HepG2 (cell line): ENCODE measurements around the gene GRK4. TPM values are rescaled to one million over a fixed set of nuclear protein-coding genes. Genes with fewer than 3 reads are reported as not detected.

Experiments
- AGO1 ChIP-seq: fragments of 200-400 bp; formaldehyde crosslinking; IDR thresholded peaks from 2 replicates; pipeline ENCODE4 v1.6.1; 2017; ENCODE audit warnings: mild to moderate bottlenecking, low read depth, low read length, moderate library complexity; ENCODE audit not compliant: poor library complexity, severe bottlenecking
- FOSL2 ChIP-seq: sonication (generic); formaldehyde crosslinking; IDR thresholded peaks from 2 replicates; pipeline ENCODE4 v1.4.0; 2020; ENCODE audit warnings: missing genetic modification reagents
- HNRNPLL ChIP-seq: fragments of 200-400 bp; formaldehyde crosslinking; IDR thresholded peaks from 2 replicates; pipeline ENCODE4 v1.6.1; 2017; ENCODE audit warnings: mild to moderate bottlenecking, low read depth, low read length; ENCODE audit not compliant: poor library complexity, severe bottlenecking
- HOXA9 ChIP-seq: sonication (generic); formaldehyde crosslinking; IDR thresholded peaks from 2 replicates; pipeline ENCODE4 v1.8.1; 2022; ENCODE audit warnings: missing genetic modification reagents, mild to moderate bottlenecking, moderate library complexity, borderline replicate concordance
- NR1H2 ChIP-seq: sonication (generic); formaldehyde crosslinking; IDR thresholded peaks from 2 replicates; pipeline ENCODE4 v1.8.1; 2022; ENCODE audit warnings: low read depth, missing genetic modification reagents, borderline replicate concordance
- ZNF292 ChIP-seq: sonication (generic); formaldehyde crosslinking; IDR thresholded peaks from 2 replicates; pipeline ENCODE4 v1.8.1; 2022; ENCODE audit warnings: mild to moderate bottlenecking, low read depth, missing genetic modification reagents, borderline replicate concordance
- ZNF557 ChIP-seq: sonication (generic); formaldehyde crosslinking; IDR thresholded peaks from 2 replicates; pipeline ENCODE4 v1.4.0; 2020; ENCODE audit warnings: missing genetic modification reagents
- ZNF703 ChIP-seq: sonication (generic); formaldehyde crosslinking; IDR thresholded peaks from 2 replicates; pipeline ENCODE4 v1.5.1; 2020; ENCODE audit warnings: missing genetic modification reagents, mild to moderate bottlenecking, moderate library complexity, borderline replicate concordance
- ZNF775 ChIP-seq: sonication (generic); formaldehyde crosslinking; IDR thresholded peaks from 2 replicates; pipeline ENCODE4 v1.4.0; 2020; ENCODE audit warnings: missing genetic modification reagents, mild to moderate bottlenecking, moderate library complexity, borderline replicate concordance
- ZNF777 ChIP-seq: sonication (generic); formaldehyde crosslinking; IDR thresholded peaks from 2 replicates; pipeline ENCODE4 v1.4.0; 2020; ENCODE audit warnings: missing genetic modification reagents
- polyA plus RNA-seq, 8 experiments: library from polyadenylated mRNA; depleted of rRNA in 3 of 8; stranded (reverse) in 7 of 8; unstranded in 1 of 8; fragments of >200 nt; fragmentation: Illumina TruSeq in 4 of 8; extraction: Trizol in 4 of 8; gene quantifications; 2 replicates each; pipeline versions ENCODE4 v1.2.1 to v1.2.3, GENCODE V29; 2011 to 2016; ENCODE audit warnings: low read depth in 4 of 8, missing spikeins in 1 of 8, mixed read lengths in 1 of 8; ENCODE audit not compliant: insufficient read depth in 1 of 8
- total RNA-seq, 5 experiments: library from RNA; depleted of rRNA; stranded (reverse); fragments of >200 nt; fragmentation: Illumina TruSeq; extraction: Trizol; gene quantifications; 2 replicates each; pipeline ENCODE4 v1.2.3, GENCODE V29; 2016; ENCODE audit warnings: low read depth in 1 of 5
- TF ChIP-seq, protein P1 (sequence below): IDR thresholded peaks from 2 replicates; pipeline ENCODE4 v1.6.1; 2012; ENCODE audit warnings: low read depth, low read length, improper control_type of control experiment
- TF ChIP-seq, protein P2 (sequence below): IDR thresholded peaks from 2 replicates; pipeline ENCODE4 v1.6.1; 2016; ENCODE audit warnings: control low read depth
- TF ChIP-seq, protein P3 (sequence below): IDR thresholded peaks from 2 replicates; pipeline ENCODE4 v1.6.1; 2016; ENCODE audit warnings: low read depth, missing genetic modification reagents, missing compliant biosample characterization
- TF ChIP-seq, protein P4 (sequence below): sonication (generic); formaldehyde crosslinking; IDR thresholded peaks from 2 replicates; pipeline ENCODE4 v1.4.0; 2020; ENCODE audit warnings: missing genetic modification reagents
- TF ChIP-seq, protein P5 (sequence below): sonication (generic); formaldehyde crosslinking; IDR thresholded peaks from 2 replicates; pipeline ENCODE4 v1.8.1; 2023; ENCODE audit warnings: mild to moderate bottlenecking, inconsistent platforms, moderate library complexity, missing genetic modification reagents, borderline replicate concordance

Gene GRK4
- total and polyA plus RNA-seq, 2 of the 13 experiments (the other 11 are each of a cell fraction or from before 2014, with no cell fraction given) = 1.8 to 2.0 TPM

DNA sequence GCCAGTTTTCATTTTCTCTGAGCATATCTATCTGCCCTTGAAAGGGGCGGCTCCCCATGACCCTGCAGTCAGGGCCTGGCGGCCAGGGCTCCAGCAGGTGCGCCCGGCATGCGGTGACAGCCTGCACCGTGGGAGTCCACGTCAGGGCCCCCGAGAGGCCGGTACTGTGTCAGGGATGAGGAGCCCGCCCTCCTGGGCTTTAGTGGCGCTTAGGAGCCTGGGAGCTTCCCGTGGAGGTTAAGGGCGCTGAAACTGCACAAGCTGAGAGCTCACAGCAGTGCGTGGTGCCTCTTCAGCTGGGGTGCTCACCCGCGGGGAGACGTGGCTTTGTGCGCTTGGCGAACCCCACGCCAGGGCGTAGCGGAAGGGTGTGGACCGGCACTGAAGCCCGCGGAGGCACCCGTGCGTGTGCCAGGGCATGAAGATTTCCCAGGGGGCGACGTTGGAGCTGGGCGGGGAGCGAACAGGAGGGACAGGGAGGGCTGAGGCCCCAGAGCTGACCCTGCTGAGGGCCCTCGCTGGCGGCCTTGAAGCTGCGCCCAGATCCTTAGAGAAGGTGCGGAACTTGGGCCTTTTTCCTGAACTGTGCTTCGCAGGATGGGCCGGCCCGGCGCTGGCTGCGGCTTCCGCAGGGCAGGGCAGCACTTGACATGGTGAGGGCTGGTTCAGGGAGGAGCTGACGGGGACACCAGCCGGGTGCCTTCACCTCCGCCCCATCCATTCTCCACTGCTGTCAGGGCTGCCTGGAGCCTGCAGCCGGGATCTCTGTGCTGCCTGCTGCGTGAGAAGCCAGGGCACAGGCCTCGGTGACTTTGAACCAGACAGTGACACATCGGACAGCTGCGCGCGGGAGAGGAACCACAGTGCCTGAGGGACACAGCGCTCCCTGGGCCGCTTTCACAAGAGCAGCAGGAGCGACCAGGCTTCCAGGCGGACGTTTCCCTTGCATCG is 78.1 kb downstream of the GRK4 start (continued):
- TF ChIP-seq, protein P1, sequence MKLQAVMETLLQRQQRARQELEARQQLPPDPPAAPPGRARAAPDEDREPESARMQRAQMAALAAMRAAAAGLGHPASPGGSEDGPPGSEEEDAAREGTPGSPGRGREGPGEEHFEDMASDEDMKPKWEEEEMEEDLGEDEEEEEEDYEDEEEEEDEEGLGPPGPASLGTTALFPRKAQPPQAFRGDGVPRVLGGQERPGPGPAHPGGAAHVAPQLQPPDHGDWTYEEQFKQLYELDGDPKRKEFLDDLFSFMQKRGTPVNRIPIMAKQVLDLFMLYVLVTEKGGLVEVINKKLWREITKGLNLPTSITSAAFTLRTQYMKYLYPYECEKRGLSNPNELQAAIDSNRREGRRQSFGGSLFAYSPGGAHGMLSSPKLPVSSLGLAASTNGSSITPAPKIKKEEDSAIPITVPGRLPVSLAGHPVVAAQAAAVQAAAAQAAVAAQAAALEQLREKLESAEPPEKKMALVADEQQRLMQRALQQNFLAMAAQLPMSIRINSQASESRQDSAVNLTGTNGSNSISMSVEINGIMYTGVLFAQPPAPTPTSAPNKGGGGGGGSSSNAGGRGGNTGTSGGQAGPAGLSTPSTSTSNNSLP = no peak
- TF ChIP-seq, protein P2, sequence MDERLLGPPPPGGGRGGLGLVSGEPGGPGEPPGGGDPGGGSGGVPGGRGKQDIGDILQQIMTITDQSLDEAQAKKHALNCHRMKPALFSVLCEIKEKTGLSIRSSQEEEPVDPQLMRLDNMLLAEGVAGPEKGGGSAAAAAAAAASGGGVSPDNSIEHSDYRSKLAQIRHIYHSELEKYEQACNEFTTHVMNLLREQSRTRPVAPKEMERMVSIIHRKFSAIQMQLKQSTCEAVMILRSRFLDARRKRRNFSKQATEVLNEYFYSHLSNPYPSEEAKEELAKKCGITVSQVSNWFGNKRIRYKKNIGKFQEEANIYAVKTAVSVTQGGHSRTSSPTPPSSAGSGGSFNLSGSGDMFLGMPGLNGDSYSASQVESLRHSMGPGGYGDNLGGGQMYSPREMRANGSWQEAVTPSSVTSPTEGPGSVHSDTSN (CRISPR knock-in tag) = no peak
- TF ChIP-seq HNRNPLL (peak; percentile 22), ZNF292 (CRISPR knock-in tag) (peak; percentile 91), ZNF775 (CRISPR knock-in tag) (no peak), HOXA9 (CRISPR knock-in tag) (no peak), ZNF777 (no peak; the same call in 1 of the 2 replicates), ZNF557 (CRISPR knock-in tag) (no peak), AGO1 (peak; percentile 51), NR1H2 (CRISPR knock-in tag) (no peak), FOSL2 (CRISPR knock-in tag) (peak; percentile 39; the same call in 1 of the 2 replicates), ZNF703 (CRISPR knock-in tag) (no peak)
- TF ChIP-seq, protein P3, sequence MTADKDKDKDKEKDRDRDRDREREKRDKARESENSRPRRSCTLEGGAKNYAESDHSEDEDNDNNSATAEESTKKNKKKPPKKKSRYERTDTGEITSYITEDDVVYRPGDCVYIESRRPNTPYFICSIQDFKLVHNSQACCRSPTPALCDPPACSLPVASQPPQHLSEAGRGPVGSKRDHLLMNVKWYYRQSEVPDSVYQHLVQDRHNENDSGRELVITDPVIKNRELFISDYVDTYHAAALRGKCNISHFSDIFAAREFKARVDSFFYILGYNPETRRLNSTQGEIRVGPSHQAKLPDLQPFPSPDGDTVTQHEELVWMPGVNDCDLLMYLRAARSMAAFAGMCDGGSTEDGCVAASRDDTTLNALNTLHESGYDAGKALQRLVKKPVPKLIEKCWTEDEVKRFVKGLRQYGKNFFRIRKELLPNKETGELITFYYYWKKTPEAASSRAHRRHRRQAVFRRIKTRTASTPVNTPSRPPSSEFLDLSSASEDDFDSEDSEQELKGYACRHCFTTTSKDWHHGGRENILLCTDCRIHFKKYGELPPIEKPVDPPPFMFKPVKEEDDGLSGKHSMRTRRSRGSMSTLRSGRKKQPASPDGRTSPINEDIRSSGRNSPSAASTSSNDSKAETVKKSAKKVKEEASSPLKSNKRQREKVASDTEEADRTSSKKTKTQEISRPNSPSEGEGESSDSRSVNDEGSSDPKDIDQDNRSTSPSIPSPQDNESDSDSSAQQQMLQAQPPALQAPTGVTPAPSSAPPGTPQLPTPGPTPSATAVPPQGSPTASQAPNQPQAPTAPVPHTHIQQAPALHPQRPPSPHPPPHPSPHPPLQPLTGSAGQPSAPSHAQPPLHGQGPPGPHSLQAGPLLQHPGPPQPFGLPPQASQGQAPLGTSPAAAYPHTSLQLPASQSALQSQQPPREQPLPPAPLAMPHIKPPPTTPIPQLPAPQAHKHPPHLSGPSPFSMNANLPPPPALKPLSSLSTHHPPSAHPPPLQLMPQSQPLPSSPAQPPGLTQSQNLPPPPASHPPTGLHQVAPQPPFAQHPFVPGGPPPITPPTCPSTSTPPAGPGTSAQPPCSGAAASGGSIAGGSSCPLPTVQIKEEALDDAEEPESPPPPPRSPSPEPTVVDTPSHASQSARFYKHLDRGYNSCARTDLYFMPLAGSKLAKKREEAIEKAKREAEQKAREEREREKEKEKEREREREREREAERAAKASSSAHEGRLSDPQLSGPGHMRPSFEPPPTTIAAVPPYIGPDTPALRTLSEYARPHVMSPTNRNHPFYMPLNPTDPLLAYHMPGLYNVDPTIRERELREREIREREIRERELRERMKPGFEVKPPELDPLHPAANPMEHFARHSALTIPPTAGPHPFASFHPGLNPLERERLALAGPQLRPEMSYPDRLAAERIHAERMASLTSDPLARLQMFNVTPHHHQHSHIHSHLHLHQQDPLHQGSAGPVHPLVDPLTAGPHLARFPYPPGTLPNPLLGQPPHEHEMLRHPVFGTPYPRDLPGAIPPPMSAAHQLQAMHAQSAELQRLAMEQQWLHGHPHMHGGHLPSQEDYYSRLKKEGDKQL (CRISPR knock-in tag) = no peak
- TF ChIP-seq, protein P4, sequence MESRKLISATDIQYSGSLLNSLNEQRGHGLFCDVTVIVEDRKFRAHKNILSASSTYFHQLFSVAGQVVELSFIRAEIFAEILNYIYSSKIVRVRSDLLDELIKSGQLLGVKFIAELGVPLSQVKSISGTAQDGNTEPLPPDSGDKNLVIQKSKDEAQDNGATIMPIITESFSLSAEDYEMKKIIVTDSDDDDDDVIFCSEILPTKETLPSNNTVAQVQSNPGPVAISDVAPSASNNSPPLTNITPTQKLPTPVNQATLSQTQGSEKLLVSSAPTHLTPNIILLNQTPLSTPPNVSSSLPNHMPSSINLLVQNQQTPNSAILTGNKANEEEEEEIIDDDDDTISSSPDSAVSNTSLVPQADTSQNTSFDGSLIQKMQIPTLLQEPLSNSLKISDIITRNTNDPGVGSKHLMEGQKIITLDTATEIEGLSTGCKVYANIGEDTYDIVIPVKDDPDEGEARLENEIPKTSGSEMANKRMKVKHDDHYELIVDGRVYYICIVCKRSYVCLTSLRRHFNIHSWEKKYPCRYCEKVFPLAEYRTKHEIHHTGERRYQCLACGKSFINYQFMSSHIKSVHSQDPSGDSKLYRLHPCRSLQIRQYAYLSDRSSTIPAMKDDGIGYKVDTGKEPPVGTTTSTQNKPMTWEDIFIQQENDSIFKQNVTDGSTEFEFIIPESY (CRISPR knock-in tag) = no peak
- TF ChIP-seq, protein P5, sequence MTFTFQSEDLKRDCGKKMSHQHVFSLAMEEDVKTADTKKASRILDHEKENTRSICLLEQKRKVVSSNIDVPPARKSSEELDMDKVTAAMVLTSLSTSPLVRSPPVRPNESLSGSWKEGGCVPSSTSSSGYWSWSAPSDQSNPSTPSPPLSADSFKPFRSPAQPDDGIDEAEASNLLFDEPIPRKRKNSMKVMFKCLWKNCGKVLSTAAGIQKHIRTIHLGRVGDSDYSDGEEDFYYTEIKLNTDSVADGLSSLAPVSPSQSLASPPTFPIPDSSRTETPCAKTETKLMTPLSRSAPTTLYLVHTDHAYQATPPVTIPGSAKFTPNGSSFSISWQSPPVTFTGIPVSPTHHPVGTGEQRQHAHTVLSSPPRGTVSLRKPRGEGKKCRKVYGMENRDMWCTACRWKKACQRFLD (CRISPR knock-in tag) = no peak
